NB4 (cell line): ENCODE data around the gene SLC37A1.

Source experiments
- DNase-seq: peaks from one replicate; pipeline ENCODE4 v3.0.0; 2010; ENCODE audit warnings: low read depth
- H3K4me3 ChIP-seq: one replicate; pipeline ENCODE4 v1.5.1; 2011; ENCODE audit warnings: mild to moderate bottlenecking, low read depth, low read length, moderate library complexity
- MAX ChIP-seq: IDR thresholded peaks from 2 replicates; pipeline ENCODE4 v1.6.1; 2011; ENCODE audit warnings: low read depth, low read length
- MYC ChIP-seq: IDR thresholded peaks from 2 replicates; pipeline ENCODE4 v1.6.1; 2011; ENCODE audit warnings: low read depth, low read length
- POLR2A ChIP-seq: IDR thresholded peaks from 2 replicates; pipeline ENCODE4 v1.6.1; 2011; ENCODE audit warnings: mild to moderate bottlenecking; ENCODE audit not compliant: insufficient read length; ENCODE audit errors: extremely low read depth
- TF ChIP-seq, protein P1 (sequence below): IDR thresholded peaks from one replicate; pipeline ENCODE4 v1.5.1; 2012; ENCODE audit warnings: low read depth, low read length

Gene SLC37A1

DNA sequence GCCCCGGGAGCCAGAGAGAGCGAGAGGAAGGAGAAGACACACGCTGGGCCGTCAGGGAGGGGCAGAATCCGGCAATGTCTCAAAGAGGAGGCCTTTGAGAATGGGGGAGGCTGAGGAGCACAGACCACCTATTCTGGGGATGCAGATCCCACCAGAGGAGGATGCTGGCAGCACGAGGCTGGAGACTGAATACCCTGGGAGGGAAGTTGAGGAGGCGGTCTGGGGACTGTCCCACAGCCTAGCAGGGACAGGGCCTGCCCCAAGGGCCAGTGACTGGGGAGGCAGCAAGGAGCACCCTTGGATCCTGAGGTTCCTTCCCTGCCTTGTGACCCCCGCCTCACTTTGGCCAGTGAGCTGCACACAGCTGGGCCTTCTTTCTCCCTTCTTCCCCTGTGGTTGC is 49.2 kb downstream of the SLC37A1 start:
- TF ChIP-seq MAX (no peak), POLR2A (no peak), MYC (no peak)
- TF ChIP-seq, protein P1, sequence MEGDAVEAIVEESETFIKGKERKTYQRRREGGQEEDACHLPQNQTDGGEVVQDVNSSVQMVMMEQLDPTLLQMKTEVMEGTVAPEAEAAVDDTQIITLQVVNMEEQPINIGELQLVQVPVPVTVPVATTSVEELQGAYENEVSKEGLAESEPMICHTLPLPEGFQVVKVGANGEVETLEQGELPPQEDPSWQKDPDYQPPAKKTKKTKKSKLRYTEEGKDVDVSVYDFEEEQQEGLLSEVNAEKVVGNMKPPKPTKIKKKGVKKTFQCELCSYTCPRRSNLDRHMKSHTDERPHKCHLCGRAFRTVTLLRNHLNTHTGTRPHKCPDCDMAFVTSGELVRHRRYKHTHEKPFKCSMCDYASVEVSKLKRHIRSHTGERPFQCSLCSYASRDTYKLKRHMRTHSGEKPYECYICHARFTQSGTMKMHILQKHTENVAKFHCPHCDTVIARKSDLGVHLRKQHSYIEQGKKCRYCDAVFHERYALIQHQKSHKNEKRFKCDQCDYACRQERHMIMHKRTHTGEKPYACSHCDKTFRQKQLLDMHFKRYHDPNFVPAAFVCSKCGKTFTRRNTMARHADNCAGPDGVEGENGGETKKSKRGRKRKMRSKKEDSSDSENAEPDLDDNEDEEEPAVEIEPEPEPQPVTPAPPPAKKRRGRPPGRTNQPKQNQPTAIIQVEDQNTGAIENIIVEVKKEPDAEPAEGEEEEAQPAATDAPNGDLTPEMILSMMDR, result no peak
- DNase-seq, result no peak
- no peak overlapping the region for H3K4me3 ChIP-seq

GRCh38 chr21:42563261-42563660 is 49.6 kb downstream of the SLC37A1 start:
- no peak for DNase-seq
- H3K4me3 ChIP-seq, result no peak overlapping the region
- TF ChIP-seq, protein P1, result no peak
- TF ChIP-seq MAX (no peak), MYC (no peak), POLR2A (no peak)

DNA sequence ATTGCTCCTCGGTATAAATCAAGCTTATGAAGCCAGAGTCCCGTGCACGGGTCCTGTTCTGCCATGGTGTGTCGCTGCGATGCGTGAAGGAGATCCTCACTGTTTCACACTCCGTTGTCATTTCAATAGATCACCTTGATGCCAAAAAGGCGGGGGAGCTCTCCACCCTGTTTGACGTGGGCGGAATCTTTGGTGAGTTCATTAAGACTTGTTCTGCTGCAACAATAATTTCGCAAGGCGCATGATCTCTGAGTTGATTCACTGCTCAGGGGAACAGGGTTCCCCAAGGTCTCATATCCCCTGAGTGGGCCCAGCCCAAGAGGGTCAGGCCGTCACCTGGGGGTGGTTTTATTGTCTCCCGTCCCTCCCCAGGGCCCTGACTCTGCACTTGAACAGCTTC is 50.0 kb downstream of the SLC37A1 start:
- peak; percentile 79 for DNase-seq
- TF ChIP-seq MYC, result no peak
- no peak overlapping the region for H3K4me3 ChIP-seq

- no peak overlapping the region for H3K4me3 ChIP-seq
- TF ChIP-seq, protein P1, result no peak
- TF ChIP-seq POLR2A (no peak), MYC (no peak), MAX (no peak)
- no peak for DNase-seq
Measured at GRCh38 chr21:42564561-42564971, 50.9 kb downstream of the SLC37A1 start.

DNA sequence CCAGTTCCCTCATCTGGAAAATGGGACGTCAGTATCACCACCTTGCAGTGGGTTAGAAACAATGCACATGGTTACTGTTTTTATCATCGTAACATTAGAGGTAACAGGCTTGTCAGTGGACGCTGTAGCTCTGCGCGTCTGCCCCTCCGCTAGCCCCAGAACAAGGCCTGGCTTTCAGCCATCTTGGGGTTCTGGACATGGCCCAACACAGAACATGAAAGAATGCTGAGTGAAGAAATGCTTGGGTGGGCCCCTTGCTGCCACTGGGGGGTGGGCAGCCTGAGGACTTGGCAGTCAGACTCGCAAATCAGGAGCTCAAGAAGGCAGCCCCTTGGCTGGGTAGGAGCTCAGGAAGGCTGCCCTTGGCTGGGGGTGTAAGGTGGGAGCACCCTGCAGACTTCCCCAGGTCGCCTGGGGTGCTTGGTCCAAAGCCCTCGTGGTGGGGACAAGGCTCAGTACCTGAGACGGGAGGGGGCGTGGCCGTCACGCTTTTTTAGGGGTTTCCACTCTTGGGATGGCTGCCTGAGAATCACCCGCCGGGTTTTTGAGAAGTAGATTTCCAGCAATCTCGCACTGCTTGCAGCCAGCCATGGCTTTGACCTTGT is 51.7 kb downstream of the SLC37A1 start:
- no peak for TF ChIP-seq MYC
- TF ChIP-seq POLR2A, result no peak
- TF ChIP-seq, protein P1, result no peak
- no peak for TF ChIP-seq MAX
- DNase-seq, result no peak

GRCh38 chr21:42565886-42566523 is 52.4 kb downstream of the SLC37A1 start:
- no peak overlapping the region for H3K4me3 ChIP-seq
- DNase-seq, result no peak
- TF ChIP-seq MAX (no peak), POLR2A (no peak), MYC (no peak)
- TF ChIP-seq, protein P1, result no peak

More for the DNA sequence above, 51.7 kb downstream of the SLC37A1 start:
- H3K4me3 ChIP-seq, result no peak overlapping the region
